ENCODE measurements around the gene PPP2R2B. TPM values are rescaled to one million over a fixed set of nuclear protein-coding genes. Genes with fewer than 3 reads are reported as not detected.

PPP2R2B gene
- total RNA-seq, 2 donors from 2014 or later = 9.5 to 29.8 TPM

DNA sequence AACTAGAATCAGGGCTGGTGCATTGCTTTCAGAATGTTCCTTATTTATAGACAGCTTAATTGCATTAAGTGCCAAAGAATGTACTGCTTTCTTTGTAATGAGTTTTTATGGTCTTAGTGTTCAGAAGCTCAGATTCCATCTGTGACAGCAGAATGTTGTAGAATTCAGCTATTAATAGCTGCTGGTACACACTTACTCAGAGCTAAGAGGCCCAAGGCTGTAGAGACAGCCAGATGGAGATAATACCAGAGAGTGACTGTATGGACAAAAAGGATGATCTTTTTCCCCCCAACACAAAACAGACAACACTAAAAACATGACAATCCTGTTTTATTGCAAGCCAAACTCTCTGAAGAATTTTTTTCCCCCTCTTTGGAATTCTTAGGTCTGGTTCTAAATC is 50.2 kb downstream of the PPP2R2B start:
- Histone ChIP-seq H3K9me3 (no peaks in the 10 kb centered on the region), H3K4me3 (no peak overlapping the region)
- no peak for ATAC-seq (ENCODE audit: insufficient number of reproducible peaks, low FRiP score, low read depth)

DNA sequence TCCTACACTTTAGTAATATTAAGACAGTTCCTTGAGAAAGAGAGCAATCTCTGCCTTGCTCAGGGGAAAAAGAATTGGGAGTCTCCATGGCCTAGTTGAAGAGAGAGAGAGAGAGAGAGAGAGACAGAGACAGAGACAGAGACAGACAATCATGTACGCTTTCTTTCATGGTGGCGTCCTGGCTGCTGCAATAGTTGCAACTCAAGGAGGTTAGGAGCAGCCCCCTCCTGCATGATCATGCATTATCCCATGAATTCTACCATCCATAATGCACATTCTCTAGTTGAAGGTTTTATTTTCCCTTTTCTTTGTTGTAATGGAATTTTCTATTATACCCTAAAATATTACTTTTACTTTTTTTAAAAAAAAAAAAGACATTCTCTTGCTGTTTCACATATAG is 50.7 kb downstream of the PPP2R2B start:
- ATAC-seq (ENCODE audit: insufficient number of reproducible peaks, low FRiP score, low read depth) = no peak
- DNase-seq (ENCODE audit: low spot score) = no peak
- H3K36me3 ChIP-seq = no peaks in the 10 kb centered on the region
- no peaks in the 10 kb centered on the region for H3K9me3 ChIP-seq
- no peak overlapping the region for H3K4me3 ChIP-seq
- H3K27me3 ChIP-seq (replicated peaks; ENCODE audit: insufficient read depth) = no peaks in the 10 kb centered on the region
- peak overlapping the region in 1 of 2 donors; percentile 15 for H3K27ac ChIP-seq
- TF ChIP-seq, protein P1, sequence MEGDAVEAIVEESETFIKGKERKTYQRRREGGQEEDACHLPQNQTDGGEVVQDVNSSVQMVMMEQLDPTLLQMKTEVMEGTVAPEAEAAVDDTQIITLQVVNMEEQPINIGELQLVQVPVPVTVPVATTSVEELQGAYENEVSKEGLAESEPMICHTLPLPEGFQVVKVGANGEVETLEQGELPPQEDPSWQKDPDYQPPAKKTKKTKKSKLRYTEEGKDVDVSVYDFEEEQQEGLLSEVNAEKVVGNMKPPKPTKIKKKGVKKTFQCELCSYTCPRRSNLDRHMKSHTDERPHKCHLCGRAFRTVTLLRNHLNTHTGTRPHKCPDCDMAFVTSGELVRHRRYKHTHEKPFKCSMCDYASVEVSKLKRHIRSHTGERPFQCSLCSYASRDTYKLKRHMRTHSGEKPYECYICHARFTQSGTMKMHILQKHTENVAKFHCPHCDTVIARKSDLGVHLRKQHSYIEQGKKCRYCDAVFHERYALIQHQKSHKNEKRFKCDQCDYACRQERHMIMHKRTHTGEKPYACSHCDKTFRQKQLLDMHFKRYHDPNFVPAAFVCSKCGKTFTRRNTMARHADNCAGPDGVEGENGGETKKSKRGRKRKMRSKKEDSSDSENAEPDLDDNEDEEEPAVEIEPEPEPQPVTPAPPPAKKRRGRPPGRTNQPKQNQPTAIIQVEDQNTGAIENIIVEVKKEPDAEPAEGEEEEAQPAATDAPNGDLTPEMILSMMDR (IDR thresholded peaks at IDR 0.05) = no peak
- peaks cover 7 to 38% of the 10 kb centered on the region in 2 donors for H3K4me1 ChIP-seq (ENCODE audit: control insufficient read depth in 1 of 2, low read depth in 2 of 2)

More for the DNA sequence above, 50.2 kb downstream of the PPP2R2B start:
- Histone ChIP-seq H3K36me3 (no peaks in the 10 kb centered on the region), H3K4me1 (ENCODE audit: control insufficient read depth in 1 of 2, low read depth in 2 of 2) (peaks cover 7 to 36% of the 10 kb centered on the region in 2 donors), H3K27me3 (replicated peaks; ENCODE audit: insufficient read depth) (no peaks in the 10 kb centered on the region), H3K27ac (peak overlapping the region in 1 of 2 donors; percentile 7)
- DNase-seq (ENCODE audit: low spot score) = no peak
- TF ChIP-seq, protein P1 (IDR thresholded peaks at IDR 0.05) = no peak

DNA sequence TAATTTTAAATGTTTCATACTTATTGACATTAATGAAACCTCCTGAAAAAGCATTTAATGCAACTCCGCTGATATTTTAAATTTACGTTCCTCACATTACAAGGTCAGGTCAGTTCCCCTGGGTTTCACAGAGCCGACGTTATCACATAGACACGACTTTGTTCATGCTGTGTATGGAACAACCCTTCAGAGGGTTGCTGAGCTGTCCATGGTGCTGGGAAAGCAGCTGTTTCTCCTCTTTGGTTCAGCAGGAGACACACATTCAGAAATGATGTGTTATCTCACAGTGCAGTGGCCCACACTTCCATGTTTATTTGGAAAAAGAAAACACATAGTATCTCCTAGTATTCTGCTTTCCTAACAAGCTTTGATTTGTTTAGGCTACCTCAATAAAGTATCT is 53.5 kb downstream of the PPP2R2B start:
- no peak for ATAC-seq (ENCODE audit: insufficient number of reproducible peaks, low FRiP score, low read depth)
- Histone ChIP-seq H3K27ac (no peak overlapping the region), H3K36me3 (no peaks in the 10 kb centered on the region), H3K27me3 (replicated peaks; ENCODE audit: insufficient read depth) (no peaks in the 10 kb centered on the region), H3K4me3 (no peak overlapping the region), H3K9me3 (no peaks in the 10 kb centered on the region), H3K4me1 (ENCODE audit: control insufficient read depth in 1 of 2, low read depth in 2 of 2) (peaks cover 7 to 35% of the 10 kb centered on the region in 2 donors)
- TF ChIP-seq, protein P1 (IDR thresholded peaks at IDR 0.05) = no peak
- no peak for DNase-seq (ENCODE audit: low spot score)

DNA sequence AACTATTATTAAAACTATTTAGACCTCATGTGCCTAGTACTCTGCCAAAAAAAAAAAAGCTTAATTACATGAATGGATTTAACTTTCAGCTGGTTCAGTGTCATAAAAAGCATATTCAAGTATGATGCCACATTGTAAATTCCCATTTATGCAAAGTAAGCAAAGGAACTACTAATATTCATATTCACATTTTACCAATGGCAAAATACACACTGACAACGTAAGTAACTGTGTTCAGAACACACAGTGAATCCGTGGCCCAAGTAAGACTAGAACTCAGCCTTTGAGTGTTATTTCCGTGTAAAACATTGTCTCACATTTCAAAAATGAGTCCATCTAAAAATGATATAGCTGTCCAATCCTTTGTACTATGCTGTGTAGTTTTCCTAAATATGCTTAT is 56.8 kb downstream of the PPP2R2B start:
- Histone ChIP-seq H3K9me3 (no peaks in the 10 kb centered on the region), H3K27ac (no peak overlapping the region), H3K36me3 (no peaks in the 10 kb centered on the region), H3K4me3 (no peak overlapping the region), H3K4me1 (ENCODE audit: control insufficient read depth in 1 of 2, low read depth in 2 of 2) (peaks cover 0 to 23% of the 10 kb centered on the region in 2 donors), H3K27me3 (replicated peaks; ENCODE audit: insufficient read depth) (no peaks in the 10 kb centered on the region)
- ATAC-seq (ENCODE audit: insufficient number of reproducible peaks, low FRiP score, low read depth) (no peak), DNase-seq (ENCODE audit: low spot score) (no peak)
- TF ChIP-seq, protein P1 (IDR thresholded peaks at IDR 0.05) = no peak

DNA sequence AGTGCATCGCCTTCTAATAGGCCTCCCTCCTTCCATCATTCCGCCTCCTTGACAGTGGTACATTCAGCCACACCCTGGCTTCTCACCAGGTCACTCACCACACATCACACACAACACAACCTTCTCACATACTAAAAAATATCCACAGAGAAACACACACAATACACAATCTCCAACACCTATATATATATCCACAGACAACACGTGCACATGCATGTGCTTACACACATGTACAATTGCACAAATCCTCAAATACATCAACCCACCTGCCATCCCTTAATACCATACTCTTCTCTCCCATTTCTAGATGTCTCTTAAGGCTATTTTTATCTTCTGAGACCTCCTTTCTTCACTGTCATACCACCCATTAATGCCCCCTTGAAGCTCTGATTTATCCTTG is 57.6 kb downstream of the PPP2R2B start:
- no peaks in the 10 kb centered on the region for H3K27me3 ChIP-seq (replicated peaks; ENCODE audit: insufficient read depth)
- DNase-seq (ENCODE audit: low spot score) (no peak), ATAC-seq (ENCODE audit: insufficient number of reproducible peaks, low FRiP score, low read depth) (no peak)
- H3K36me3 ChIP-seq = no peaks in the 10 kb centered on the region
- H3K4me1 ChIP-seq (ENCODE audit: control insufficient read depth in 1 of 2, low read depth in 2 of 2) = peaks cover 0 to 23% of the 10 kb centered on the region in 2 donors
- H3K4me3 ChIP-seq = no peak overlapping the region
- no peaks in the 10 kb centered on the region for H3K9me3 ChIP-seq
- TF ChIP-seq, protein P1 (IDR thresholded peaks at IDR 0.05) = no peak
- no peak overlapping the region for H3K27ac ChIP-seq

Measured in thoracic aorta (tissue), 2 donors.